Transverse colon (tissue), 4 donors: ENCODE measurements around the gene ARL8A. TPM values are rescaled to one million over a fixed set of nuclear protein-coding genes. Genes with fewer than 3 reads are reported as not detected.

Source experiments
- DNase-seq: peaks from one replicate; pipeline ENCODE4 v3.0.0-alpha.2; 2019
- H3K27ac ChIP-seq, 4 donors: fragments of 200-600 bp; sonication (generic); 2 replicates each; pipeline ENCODE4 v1.5.1; 2016 to 2018; ENCODE audit warnings: inconsistent platforms in 4 of 4
- H3K27me3 ChIP-seq: fragments of 200-600 bp; sonication (generic); 2 replicates; pipeline ENCODE4 v1.5.1; 2017; ENCODE audit warnings: inconsistent platforms
- H3K36me3 ChIP-seq, 4 donors: fragments of 200-600 bp; sonication (generic); 2 replicates each; pipeline ENCODE4 v1.5.1; 2017 to 2019; ENCODE audit warnings: inconsistent platforms in 4 of 4
- H3K4me1 ChIP-seq, 4 donors: fragments of 200-600 bp; sonication (generic); 2 replicates each; pipeline ENCODE4 v1.5.1; 2017 to 2020; ENCODE audit warnings: inconsistent platforms in 4 of 4
- H3K4me3 ChIP-seq, 4 donors: fragments of 200-600 bp; sonication (generic); 1 replicate in 1 of 4; 2 replicates in 3 of 4; pipeline versions ENCODE4 v1.5.1 to v1.6.1; 2017 to 2019; ENCODE audit warnings: inconsistent platforms in 4 of 4
- H3K9me3 ChIP-seq, 2 donors: fragments of 200-600 bp; sonication (generic); 2 replicates each; pipeline ENCODE4 v1.5.1; 2017 to 2019; ENCODE audit warnings: inconsistent platforms in 2 of 2
- CTCF ChIP-seq, 5 experiments: fragments of 200-600 bp in 3 of 5; fragments of 450-650 bp in 2 of 5; sonication (generic) in 3 of 5; IDR thresholded peaks; 1 replicate in 2 of 5; 2 replicates in 3 of 5; pipeline ENCODE4 v1.5.1; 2016 to 2017; ENCODE audit warnings: antibody characterized with exemption in 5 of 5, inconsistent platforms in 3 of 5, mild to moderate bottlenecking in 2 of 5, moderate library complexity in 1 of 5
- EP300 ChIP-seq: sonication (generic); formaldehyde crosslinking; IDR thresholded peaks from one replicate; pipeline ENCODE4 v1.6.1; 2017; ENCODE audit warnings: antibody characterized with exemption, low read depth
- POLR2A ChIP-seq: fragments of 450-650 bp; IDR thresholded peaks from one replicate; pipeline ENCODE4 v1.6.1; 2016; ENCODE audit warnings: antibody characterized with exemption, mild to moderate bottlenecking, moderate library complexity
- POLR2AphosphoS5 ChIP-seq, 3 donors: sonication (generic); formaldehyde crosslinking; IDR thresholded peaks; one replicate each; pipeline ENCODE4 v1.6.1; 2016; ENCODE audit warnings: antibody characterized with exemption in 3 of 3
- WGBS, 2 donors: methylation state at CpG; one replicate each; pipeline ENCODE4 v1.1.5; 2018; ENCODE audit warnings: low coverage in 1 of 2; 5-methylcytosine and 5-hydroxymethylcytosine counted together
- in situ Hi-C, 4 donors: fragments of 200-750 bp; cut with MboI; loops; one replicate each; pipeline versions ENCODE4 v1.15.0 to v1.15.1; 2017; ENCODE audit warnings: low sequenced_read_pairs in 3 of 4, low pct_ligation_motif_present in 1 of 4, low pct_unique_long_range_greater_than_20kb in 1 of 4
- intact Hi-C: fragments of 100-400 bp; cut with DNase I; formaldehyde crosslinking; loops from one replicate; pipeline ENCODE4 v1.15.1; 2023; ENCODE audit warnings: low total_unique reads
- total RNA-seq, 4 donors: library from RNA; depleted of rRNA; stranded (reverse); fragments of >200 nt; gene quantifications; one replicate each; pipeline ENCODE4 v1.1.0, GENCODE V29; 2016

ARL8A gene
- total RNA-seq, 4 donors from 2014 or later = 9.0 to 27.2 (median 21.6) TPM

GRCh38 chr1:202163281-202164270 lies 19.0 kb upstream of the ARL8A start:
- Histone ChIP-seq H3K4me3 (no peak overlapping the region), H3K36me3 (no peaks in the 10 kb centered on the region), H3K9me3 (no peaks in the 10 kb centered on the region), H3K4me1 (peaks cover 0 to 11% (median 0%) of the 10 kb centered on the region in 4 donors), H3K27me3 (no peaks in the 10 kb centered on the region), H3K27ac (peak overlapping the region in 1 of 4 donors; percentile 72)
- in situ Hi-C loops = no loop called here
- intact Hi-C loops = no loop called here
- no peak for DNase-seq
- WGBS, 2 donors = 77% methylated on average over 12 of the region's 12 CpGs; no CpG with 5 or more reads in 1 of the 2 donors
- TF ChIP-seq CTCF (IDR thresholded peaks at IDR 0.05) (no peak), EP300 (no peak), POLR2AphosphoS5 (IDR thresholded peaks at IDR 0.05) (no peak), POLR2A (no peak)

- no peak for DNase-seq
- Histone ChIP-seq H3K36me3 (no peaks in the 10 kb centered on the region), H3K27ac (peak overlapping the region; percentile 1 to 75 (median 54)), H3K27me3 (no peaks in the 10 kb centered on the region), H3K4me1 (peaks cover 0 to 11% (median 0%) of the 10 kb centered on the region in 4 donors), H3K9me3 (no peaks in the 10 kb centered on the region), H3K4me3 (no peak overlapping the region)
- in situ Hi-C loops = no loop called here
- WGBS, 2 donors = 48% methylated on average over 15 of the region's 15 CpGs; no CpG with 5 or more reads in 1 of the 2 donors
- no peak for TF ChIP-seq POLR2AphosphoS5 (IDR thresholded peaks at IDR 0.05)
- no peak for TF ChIP-seq EP300
- no peak for TF ChIP-seq POLR2A
- no peak for TF ChIP-seq CTCF (IDR thresholded peaks at IDR 0.05)
- intact Hi-C loops = no loop called here
Observed at GRCh38 chr1:202162418-202163280, 18.1 kb upstream of the ARL8A start.

- in situ Hi-C loops (no loop called here), intact Hi-C loops (no loop called here)
- Histone ChIP-seq H3K9me3 (no peaks in the 10 kb centered on the region), H3K36me3 (no peaks in the 10 kb centered on the region), H3K4me3 (no peak overlapping the region), H3K27ac (peak overlapping the region; percentile 67 to 75 (median 70)), H3K27me3 (no peaks in the 10 kb centered on the region), H3K4me1 (peaks cover 0 to 11% (median 0%) of the 10 kb centered on the region in 4 donors)
- 63% methylated on average over 4 of the region's 4 CpGs; no CpG with 5 or more reads in 1 of the 2 donors for WGBS, 2 donors
- no peak for TF ChIP-seq POLR2A
- TF ChIP-seq EP300 = no peak
- TF ChIP-seq POLR2AphosphoS5 (IDR thresholded peaks at IDR 0.05) = no peak
- TF ChIP-seq CTCF (IDR thresholded peaks at IDR 0.05) = no peak
- DNase-seq = peak; percentile 32
Observed at GRCh38 chr1:202162047-202162417, 17.5 kb upstream of the ARL8A start.
